ENCODE results near the gene GOLGA5.

DNA sequence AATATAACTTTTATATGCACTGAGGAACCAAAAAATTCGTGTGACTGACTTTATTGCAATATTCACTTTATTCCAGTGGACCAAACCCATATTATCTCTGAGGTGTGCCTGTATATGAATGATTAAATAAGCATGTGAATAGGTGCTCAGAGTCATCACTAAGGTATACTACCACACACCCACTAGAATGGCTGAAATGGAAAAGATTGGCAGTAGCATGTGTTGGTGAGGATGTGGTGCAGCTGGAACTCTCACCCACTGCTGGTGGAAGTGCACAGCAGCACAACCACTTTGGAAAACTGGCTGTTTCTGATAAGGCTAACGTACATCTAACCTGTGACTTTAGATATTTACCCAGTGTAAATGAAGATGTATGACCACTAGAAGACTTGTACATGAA is 36.8 kb downstream of the GOLGA5 start:
- TF ChIP-seq, protein P1, sequence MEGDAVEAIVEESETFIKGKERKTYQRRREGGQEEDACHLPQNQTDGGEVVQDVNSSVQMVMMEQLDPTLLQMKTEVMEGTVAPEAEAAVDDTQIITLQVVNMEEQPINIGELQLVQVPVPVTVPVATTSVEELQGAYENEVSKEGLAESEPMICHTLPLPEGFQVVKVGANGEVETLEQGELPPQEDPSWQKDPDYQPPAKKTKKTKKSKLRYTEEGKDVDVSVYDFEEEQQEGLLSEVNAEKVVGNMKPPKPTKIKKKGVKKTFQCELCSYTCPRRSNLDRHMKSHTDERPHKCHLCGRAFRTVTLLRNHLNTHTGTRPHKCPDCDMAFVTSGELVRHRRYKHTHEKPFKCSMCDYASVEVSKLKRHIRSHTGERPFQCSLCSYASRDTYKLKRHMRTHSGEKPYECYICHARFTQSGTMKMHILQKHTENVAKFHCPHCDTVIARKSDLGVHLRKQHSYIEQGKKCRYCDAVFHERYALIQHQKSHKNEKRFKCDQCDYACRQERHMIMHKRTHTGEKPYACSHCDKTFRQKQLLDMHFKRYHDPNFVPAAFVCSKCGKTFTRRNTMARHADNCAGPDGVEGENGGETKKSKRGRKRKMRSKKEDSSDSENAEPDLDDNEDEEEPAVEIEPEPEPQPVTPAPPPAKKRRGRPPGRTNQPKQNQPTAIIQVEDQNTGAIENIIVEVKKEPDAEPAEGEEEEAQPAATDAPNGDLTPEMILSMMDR (IDR thresholded peaks at IDR 0.05; ENCODE audit: insufficient read depth, low read length): no peak
- TF ChIP-seq GABPA (IDR thresholded peaks at IDR 0.05; ENCODE audit: low read depth): no peak

Measured in HL-60 (cell line).